Measurements from ENCODE around the gene CFAP206.
A peak's percentile ranks its signal among the peaks of the same experiment; 100 is the strongest.

CFAP206 gene

GRCh38 chr6:87426789-87427188 is 19.0 kb downstream of the CFAP206 start:
- no peak overlapping the region for H2BK120ac ChIP-seq (ENCODE audit: low read depth, low read length)
- no peaks in the 10 kb centered on the region for H3K36me3 ChIP-seq (ENCODE audit: control insufficient read depth, insufficient read depth, low read length)
- no peak overlapping the region for H3K23ac ChIP-seq (ENCODE audit: low read length)
- H2BK5ac ChIP-seq (ENCODE audit: low read length) = no peak overlapping the region
- no peak overlapping the region for H2BK15ac ChIP-seq (replicated peaks; ENCODE audit: low read depth)
- no peak overlapping the region for H4K8ac ChIP-seq (ENCODE audit: low read depth, low read length)
- no peaks in the 10 kb centered on the region for H3K27me3 ChIP-seq (ENCODE audit: insufficient read depth, low read length, poor library complexity)
- no peak overlapping the region for H3K4me3 ChIP-seq (ENCODE audit: low read length)
- no peak overlapping the region for H3K9ac ChIP-seq (ENCODE audit: low read length)
- H3K79me1 ChIP-seq (ENCODE audit: low read length) = no peaks in the 10 kb centered on the region
- H3K4me1 ChIP-seq (ENCODE audit: control insufficient read depth, low read depth, low read length) = no peaks in the 10 kb centered on the region
- no peak overlapping the region for H3K4me2 ChIP-seq (ENCODE audit: low read length)
- H4K5ac ChIP-seq (ENCODE audit: low read length) = no peak overlapping the region
- H3K18ac ChIP-seq (ENCODE audit: low read length) = no peak overlapping the region
- DNase-seq = no peak
- no peak overlapping the region for H3K56ac ChIP-seq (ENCODE audit: low read length)
- H3K27ac ChIP-seq (ENCODE audit: low read depth, low read length) = no peak overlapping the region
- no peak overlapping the region for H3K4ac ChIP-seq (ENCODE audit: low read depth, low read length)
- no CpG with 5 or more reads among the region's 4 CpGs for WGBS (ENCODE audit: extremely low coverage, insufficient coverage, low lambda C conversion rate)
- H2AK5ac ChIP-seq (ENCODE audit: low read length) = no peak overlapping the region
- no peaks in the 10 kb centered on the region for H3K79me2 ChIP-seq (ENCODE audit: control insufficient read depth, insufficient read depth, low read length)

GRCh38 chr6:87430499-87430898 is 22.7 kb downstream of the CFAP206 start:
- no peak overlapping the region for H3K4me3 ChIP-seq (ENCODE audit: low read length)
- no peaks in the 10 kb centered on the region for H3K27me3 ChIP-seq (ENCODE audit: insufficient read depth, low read length, poor library complexity)
- H3K9ac ChIP-seq (ENCODE audit: low read length) = no peak overlapping the region
- no peak overlapping the region for H3K56ac ChIP-seq (ENCODE audit: low read length)
- H3K23ac ChIP-seq (ENCODE audit: low read length) = no peak overlapping the region
- H2AK5ac ChIP-seq (ENCODE audit: low read length) = no peak overlapping the region
- H2BK120ac ChIP-seq (ENCODE audit: low read depth, low read length) = no peak overlapping the region
- H3K4me2 ChIP-seq (ENCODE audit: low read length) = no peak overlapping the region
- no peak overlapping the region for H4K8ac ChIP-seq (ENCODE audit: low read depth, low read length)
- no peak overlapping the region for H3K4ac ChIP-seq (ENCODE audit: low read depth, low read length)
- H3K79me2 ChIP-seq (ENCODE audit: control insufficient read depth, insufficient read depth, low read length) = no peaks in the 10 kb centered on the region
- no peak overlapping the region for H2BK5ac ChIP-seq (ENCODE audit: low read length)
- H3K18ac ChIP-seq (ENCODE audit: low read length) = no peak overlapping the region
- H3K36me3 ChIP-seq (ENCODE audit: control insufficient read depth, insufficient read depth, low read length) = no peaks in the 10 kb centered on the region
- H3K4me1 ChIP-seq (ENCODE audit: control insufficient read depth, low read depth, low read length) = no peaks in the 10 kb centered on the region
- no peaks in the 10 kb centered on the region for H3K79me1 ChIP-seq (ENCODE audit: low read length)
- H4K5ac ChIP-seq (ENCODE audit: low read length) = no peak overlapping the region
- no peak overlapping the region for H3K27ac ChIP-seq (ENCODE audit: low read depth, low read length)
- no peak overlapping the region for H2BK15ac ChIP-seq (replicated peaks; ENCODE audit: low read depth)
- no CpG with 5 or more reads among the region's 3 CpGs for WGBS (ENCODE audit: extremely low coverage, insufficient coverage, low lambda C conversion rate)
- no peak for DNase-seq

GRCh38 chr6:87431263-87431662 is 23.5 kb downstream of the CFAP206 start:
- Histone ChIP-seq H3K9ac (ENCODE audit: low read length) (no peak overlapping the region), H2AK5ac (ENCODE audit: low read length) (no peak overlapping the region), H3K79me1 (ENCODE audit: low read length) (no peaks in the 10 kb centered on the region), H4K8ac (ENCODE audit: low read depth, low read length) (no peak overlapping the region), H2BK5ac (ENCODE audit: low read length) (no peak overlapping the region), H3K27me3 (ENCODE audit: insufficient read depth, low read length, poor library complexity) (no peaks in the 10 kb centered on the region), H3K23ac (ENCODE audit: low read length) (no peak overlapping the region), H3K27ac (ENCODE audit: low read depth, low read length) (no peak overlapping the region), H3K18ac (ENCODE audit: low read length) (no peak overlapping the region), H2BK15ac (replicated peaks; ENCODE audit: low read depth) (no peak overlapping the region), H4K5ac (ENCODE audit: low read length) (no peak overlapping the region), H3K79me2 (ENCODE audit: control insufficient read depth, insufficient read depth, low read length) (no peaks in the 10 kb centered on the region), H3K56ac (ENCODE audit: low read length) (no peak overlapping the region), H3K4me3 (ENCODE audit: low read length) (no peak overlapping the region), H3K4me1 (ENCODE audit: control insufficient read depth, low read depth, low read length) (no peaks in the 10 kb centered on the region), H3K4me2 (ENCODE audit: low read length) (no peak overlapping the region), H3K36me3 (ENCODE audit: control insufficient read depth, insufficient read depth, low read length) (no peaks in the 10 kb centered on the region), H3K4ac (ENCODE audit: low read depth, low read length) (no peak overlapping the region), H2BK120ac (ENCODE audit: low read depth, low read length) (no peak overlapping the region)
- no CpG with 5 or more reads among the region's 5 CpGs for WGBS (ENCODE audit: extremely low coverage, insufficient coverage, low lambda C conversion rate)
- no peak for DNase-seq

- H4K5ac ChIP-seq (ENCODE audit: low read length) = no peak overlapping the region
- no peaks in the 10 kb centered on the region for H3K27me3 ChIP-seq (ENCODE audit: insufficient read depth, low read length, poor library complexity)
- no peak overlapping the region for H3K9ac ChIP-seq (ENCODE audit: low read length)
- H3K4me3 ChIP-seq (ENCODE audit: low read length) = no peak overlapping the region
- H3K27ac ChIP-seq (ENCODE audit: low read depth, low read length) = no peak overlapping the region
- no CpG with 5 or more reads among the region's 4 CpGs for WGBS (ENCODE audit: extremely low coverage, insufficient coverage, low lambda C conversion rate)
- no peak overlapping the region for H2BK5ac ChIP-seq (ENCODE audit: low read length)
- H2AK5ac ChIP-seq (ENCODE audit: low read length) = no peak overlapping the region
- no peaks in the 10 kb centered on the region for H3K4me1 ChIP-seq (ENCODE audit: control insufficient read depth, low read depth, low read length)
- H3K23ac ChIP-seq (ENCODE audit: low read length) = no peak overlapping the region
- H3K79me1 ChIP-seq (ENCODE audit: low read length) = no peaks in the 10 kb centered on the region
- no peak overlapping the region for H3K18ac ChIP-seq (ENCODE audit: low read length)
- no peak overlapping the region for H3K4ac ChIP-seq (ENCODE audit: low read depth, low read length)
- H3K36me3 ChIP-seq (ENCODE audit: control insufficient read depth, insufficient read depth, low read length) = no peaks in the 10 kb centered on the region
- H3K56ac ChIP-seq (ENCODE audit: low read length) = no peak overlapping the region
- DNase-seq = peak; percentile 89
- no peak overlapping the region for H2BK15ac ChIP-seq (replicated peaks; ENCODE audit: low read depth)
- no peaks in the 10 kb centered on the region for H3K79me2 ChIP-seq (ENCODE audit: control insufficient read depth, insufficient read depth, low read length)
- no peak overlapping the region for H2BK120ac ChIP-seq (ENCODE audit: low read depth, low read length)
- no peak overlapping the region for H4K8ac ChIP-seq (ENCODE audit: low read depth, low read length)
- H3K4me2 ChIP-seq (ENCODE audit: low read length) = no peak overlapping the region
These were observed 28.7 kb downstream of the CFAP206 start for GRCh38 chr6:87436435-87436834.

- Histone ChIP-seq H3K36me3 (ENCODE audit: control insufficient read depth, insufficient read depth, low read length) (no peaks in the 10 kb centered on the region), H3K27ac (ENCODE audit: low read depth, low read length) (no peak overlapping the region), H3K79me2 (ENCODE audit: control insufficient read depth, insufficient read depth, low read length) (no peaks in the 10 kb centered on the region), H4K5ac (ENCODE audit: low read length) (no peak overlapping the region), H2BK120ac (ENCODE audit: low read depth, low read length) (no peak overlapping the region), H3K56ac (ENCODE audit: low read length) (no peak overlapping the region), H3K4me2 (ENCODE audit: low read length) (no peak overlapping the region), H2BK15ac (replicated peaks; ENCODE audit: low read depth) (no peak overlapping the region), H2BK5ac (ENCODE audit: low read length) (no peak overlapping the region), H3K23ac (ENCODE audit: low read length) (no peak overlapping the region), H4K8ac (ENCODE audit: low read depth, low read length) (no peak overlapping the region), H2AK5ac (ENCODE audit: low read length) (no peak overlapping the region), H3K18ac (ENCODE audit: low read length) (no peak overlapping the region), H3K4me1 (ENCODE audit: control insufficient read depth, low read depth, low read length) (peaks cover 4% of the 10 kb centered on the region), H3K79me1 (ENCODE audit: low read length) (no peaks in the 10 kb centered on the region), H3K4me3 (ENCODE audit: low read length) (no peak overlapping the region), H3K9ac (ENCODE audit: low read length) (no peak overlapping the region), H3K4ac (ENCODE audit: low read depth, low read length) (no peak overlapping the region), H3K27me3 (ENCODE audit: insufficient read depth, low read length, poor library complexity) (no peaks in the 10 kb centered on the region)
- DNase-seq = no peak
- no CpG with 5 or more reads among the region's 5 CpGs for WGBS (ENCODE audit: extremely low coverage, insufficient coverage, low lambda C conversion rate)
These were observed 33.9 kb downstream of the CFAP206 start for GRCh38 chr6:87441711-87442110.

- no peak overlapping the region for H3K4me2 ChIP-seq (ENCODE audit: low read length)
- no peaks in the 10 kb centered on the region for H3K79me2 ChIP-seq (ENCODE audit: control insufficient read depth, insufficient read depth, low read length)
- no peak overlapping the region for H2BK120ac ChIP-seq (ENCODE audit: low read depth, low read length)
- no peak overlapping the region for H2BK15ac ChIP-seq (replicated peaks; ENCODE audit: low read depth)
- no peaks in the 10 kb centered on the region for H3K27me3 ChIP-seq (ENCODE audit: insufficient read depth, low read length, poor library complexity)
- DNase-seq = peak; percentile 91
- no peak overlapping the region for H2BK5ac ChIP-seq (ENCODE audit: low read length)
- no peaks in the 10 kb centered on the region for H3K36me3 ChIP-seq (ENCODE audit: control insufficient read depth, insufficient read depth, low read length)
- no peak overlapping the region for H3K23ac ChIP-seq (ENCODE audit: low read length)
- H3K79me1 ChIP-seq (ENCODE audit: low read length) = no peaks in the 10 kb centered on the region
- H3K56ac ChIP-seq (ENCODE audit: low read length) = peak overlapping the region; percentile 42
- H4K5ac ChIP-seq (ENCODE audit: low read length) = no peak overlapping the region
- H3K4me3 ChIP-seq (ENCODE audit: low read length) = no peak overlapping the region
- no peak overlapping the region for H3K27ac ChIP-seq (ENCODE audit: low read depth, low read length)
- H3K9ac ChIP-seq (ENCODE audit: low read length) = no peak overlapping the region
- WGBS (ENCODE audit: extremely low coverage, insufficient coverage, low lambda C conversion rate) = no CpG with 5 or more reads among the region's 2 CpGs
- H4K8ac ChIP-seq (ENCODE audit: low read depth, low read length) = no peak overlapping the region
- peaks cover 4% of the 10 kb centered on the region for H3K4me1 ChIP-seq (ENCODE audit: control insufficient read depth, low read depth, low read length)
- no peak overlapping the region for H2AK5ac ChIP-seq (ENCODE audit: low read length)
- H3K18ac ChIP-seq (ENCODE audit: low read length) = no peak overlapping the region
- H3K4ac ChIP-seq (ENCODE audit: low read depth, low read length) = no peak overlapping the region
These were observed 36.6 kb downstream of the CFAP206 start for GRCh38 chr6:87444362-87444761.

Measured in mesendoderm (in vitro differentiated cells).